Colonic mucosa (tissue), 4 donors: Measurements from ENCODE around the gene CADPS. TPM values are rescaled to one million over a fixed set of nuclear protein-coding genes. Genes with fewer than 3 reads are reported as not detected.

ENCODE experiments used
- DNase-seq: peaks from one replicate; pipeline ENCODE4 v3.0.0-alpha.2; 2020
- H3K27ac ChIP-seq: fragments of 200-600 bp; one replicate; pipeline ENCODE4 v1.8.0; 2021
- H3K27me3 ChIP-seq: fragments of 200-600 bp; one replicate; pipeline ENCODE4 v1.8.0; 2021
- H3K36me3 ChIP-seq: fragments of 200-600 bp; one replicate; pipeline ENCODE4 v1.8.0; 2021
- H3K4me1 ChIP-seq: fragments of 200-600 bp; one replicate; pipeline ENCODE4 v1.8.0; 2021; ENCODE audit warnings: mild to moderate bottlenecking
- H3K4me3 ChIP-seq: fragments of 200-600 bp; one replicate; pipeline ENCODE4 v1.8.0; 2021
- H3K9ac ChIP-seq, 2 donors: one replicate each; pipeline ENCODE4 v1.7.0; 2013; ENCODE audit warnings: control low read depth in 2 of 2, low read depth in 2 of 2, low read length in 2 of 2
- H3K9me3 ChIP-seq: fragments of 200-600 bp; one replicate; pipeline ENCODE4 v1.8.0; 2021
- CTCF ChIP-seq: fragments of 200-600 bp; IDR thresholded peaks from one replicate; pipeline ENCODE4 v1.8.0; 2022; ENCODE audit warnings: antibody characterized with exemption, mild to moderate bottlenecking
- intact Hi-C: fragments of 100-400 bp; cut with DNase I; formaldehyde crosslinking; loops from one replicate; pipeline ENCODE4 v1.14.1; 2022
- total RNA-seq, 2 donors: library from RNA; stranded (reverse); fragmentation: NEBNext Ultra II Directional in 1 of 2; extraction: Animal tissue kit (Norgen Biotek cat#: 25700) in 1 of 2; gene quantifications; one replicate each; pipeline ENCODE4 v1.2.1, GENCODE V29; 2021
- donor health status: healthy.
- donor health status: DM: no; HTN: no; CAD: no.
- donor health status: DM: no; HTN: no; CAD: no.

The CADPS gene
- total RNA-seq, 2 donors from 2014 or later: 2.9 to 6.1 TPM

- Histone ChIP-seq H3K4me3 (no peak overlapping the region), H3K9ac (no peak overlapping the region), H3K9me3 (no peaks in the 10 kb centered on the region), H3K27ac (no peak overlapping the region), H3K36me3 (no peaks in the 10 kb centered on the region), H3K4me1 (no peaks in the 10 kb centered on the region), H3K27me3 (no peaks in the 10 kb centered on the region)
- DNase-seq: no peak
- TF ChIP-seq CTCF: no peak
- intact Hi-C loops: no loop called here
Observed at GRCh38 chr3:62824965-62825592, 50.1 kb downstream of the CADPS start.

- H3K4me3 ChIP-seq: no peak overlapping the region
- no peaks in the 10 kb centered on the region for H3K9me3 ChIP-seq
- H3K36me3 ChIP-seq: no peaks in the 10 kb centered on the region
- H3K9ac ChIP-seq: no peak overlapping the region
- intact Hi-C loops: no loop called here
- H3K4me1 ChIP-seq: no peaks in the 10 kb centered on the region
- no peak overlapping the region for H3K27ac ChIP-seq
- no peak for DNase-seq
- no peak for TF ChIP-seq CTCF
- H3K27me3 ChIP-seq: no peaks in the 10 kb centered on the region
Observed at GRCh38 chr3:62823461-62824050, 51.7 kb downstream of the CADPS start.

- Histone ChIP-seq H3K27me3 (no peaks in the 10 kb centered on the region), H3K9ac (no peak overlapping the region), H3K9me3 (no peaks in the 10 kb centered on the region), H3K27ac (no peak overlapping the region), H3K4me3 (no peak overlapping the region), H3K36me3 (no peaks in the 10 kb centered on the region), H3K4me1 (no peaks in the 10 kb centered on the region)
- intact Hi-C loops: no loop called here
- TF ChIP-seq CTCF: no peak
- no peak for DNase-seq
Observed at GRCh38 chr3:62822905-62823304, 52.3 kb downstream of the CADPS start.

GRCh38 chr3:62818347-62818746 is 56.9 kb downstream of the CADPS start:
- H3K9me3 ChIP-seq: no peaks in the 10 kb centered on the region

GRCh38 chr3:62817678-62818077 is 57.5 kb downstream of the CADPS start:
- intact Hi-C loops: no loop called here
- no peaks in the 10 kb centered on the region for H3K4me1 ChIP-seq
- no peaks in the 10 kb centered on the region for H3K36me3 ChIP-seq
- no peaks in the 10 kb centered on the region for H3K27me3 ChIP-seq
- no peak overlapping the region for H3K9ac ChIP-seq
- no peak overlapping the region for H3K4me3 ChIP-seq
- no peak overlapping the region for H3K27ac ChIP-seq
- no peak for DNase-seq
- TF ChIP-seq CTCF: no peak
- no peaks in the 10 kb centered on the region for H3K9me3 ChIP-seq

More at GRCh38 chr3:62818347-62818746, 56.9 kb downstream of the CADPS start:
- no peaks in the 10 kb centered on the region for H3K4me1 ChIP-seq
- no peaks in the 10 kb centered on the region for H3K36me3 ChIP-seq
- no peak overlapping the region for H3K4me3 ChIP-seq
- no peak for DNase-seq
- H3K27ac ChIP-seq: no peak overlapping the region
- H3K9ac ChIP-seq: no peak overlapping the region
- H3K27me3 ChIP-seq: no peaks in the 10 kb centered on the region
- intact Hi-C loops: no loop called here
- TF ChIP-seq CTCF: no peak
